Measurements from ENCODE around the gene DICER1. TPM values are rescaled to one million over a fixed set of nuclear protein-coding genes. Genes with fewer than 3 reads are reported as not detected.

The DICER1 gene
- polyA plus RNA-seq, 2 donors, result 9.2 to 10.2 TPM

DNA sequence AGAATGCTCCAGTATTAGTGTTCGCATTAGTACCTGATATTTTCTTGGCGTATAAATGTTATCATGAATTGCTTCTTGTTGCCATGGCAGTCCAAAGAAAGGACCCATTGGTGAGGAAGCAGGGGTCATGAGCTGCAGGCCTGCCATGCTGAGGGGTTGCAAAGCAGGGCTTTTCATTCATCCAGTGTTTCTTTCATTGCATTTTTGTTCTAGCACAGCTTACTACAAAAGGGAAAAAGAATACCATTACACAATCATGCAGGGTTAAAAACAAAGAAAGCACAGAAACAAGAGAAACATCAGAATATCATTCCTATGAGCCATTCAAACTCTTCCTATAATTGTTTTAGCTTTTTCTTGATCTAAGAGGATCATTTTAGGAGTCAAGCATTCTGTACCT, 24.0 kb downstream of the DICER1 start:
- Histone ChIP-seq H3K27me3 (ENCODE audit: control insufficient read depth in 1 of 2, insufficient read depth in 2 of 2, low read length in 2 of 2) (no peaks in the 10 kb centered on the region), H3K36me3 (ENCODE audit: control insufficient read depth in 2 of 2, insufficient read depth in 2 of 2, low read length in 1 of 2) (peaks cover 2 to 4% of the 10 kb centered on the region in 2 donors), H3K9me3 (ENCODE audit: control insufficient read depth in 2 of 2, insufficient read depth in 1 of 2, low read depth in 1 of 2, low read length in 1 of 2) (no peaks in the 10 kb centered on the region), H3K27ac (ENCODE audit: low read depth in 2 of 2, low read length in 1 of 2) (no peak overlapping the region), H3K4me3 (ENCODE audit: low read depth in 1 of 2, low read length in 2 of 2) (no peak overlapping the region), H3K4me1 (ENCODE audit: control insufficient read depth in 2 of 2, insufficient read depth in 2 of 2, low read length in 1 of 2) (peaks cover 0 to 2% of the 10 kb centered on the region in 2 donors)
- WGBS, 2 donors, result 92 to 93% methylated on average over 2 of the region's 2 CpGs

GRCh38 chr14:95132760-95133159, 24.6 kb downstream of the DICER1 start:
- Histone ChIP-seq H3K4me1 (ENCODE audit: control insufficient read depth in 2 of 2, insufficient read depth in 2 of 2, low read length in 1 of 2) (peaks cover 0 to 2% of the 10 kb centered on the region in 2 donors), H3K36me3 (ENCODE audit: control insufficient read depth in 2 of 2, insufficient read depth in 2 of 2, low read length in 1 of 2) (peaks cover 2 to 4% of the 10 kb centered on the region in 2 donors), H3K27me3 (ENCODE audit: control insufficient read depth in 1 of 2, insufficient read depth in 2 of 2, low read length in 2 of 2) (no peaks in the 10 kb centered on the region), H3K9me3 (ENCODE audit: control insufficient read depth in 2 of 2, insufficient read depth in 1 of 2, low read depth in 1 of 2, low read length in 1 of 2) (no peaks in the 10 kb centered on the region), H3K27ac (ENCODE audit: low read depth in 2 of 2, low read length in 1 of 2) (no peak overlapping the region), H3K4me3 (ENCODE audit: low read depth in 1 of 2, low read length in 2 of 2) (no peak overlapping the region)
- 83 to 86% methylated on average over 5 of the region's 5 CpGs for WGBS, 2 donors

DNA sequence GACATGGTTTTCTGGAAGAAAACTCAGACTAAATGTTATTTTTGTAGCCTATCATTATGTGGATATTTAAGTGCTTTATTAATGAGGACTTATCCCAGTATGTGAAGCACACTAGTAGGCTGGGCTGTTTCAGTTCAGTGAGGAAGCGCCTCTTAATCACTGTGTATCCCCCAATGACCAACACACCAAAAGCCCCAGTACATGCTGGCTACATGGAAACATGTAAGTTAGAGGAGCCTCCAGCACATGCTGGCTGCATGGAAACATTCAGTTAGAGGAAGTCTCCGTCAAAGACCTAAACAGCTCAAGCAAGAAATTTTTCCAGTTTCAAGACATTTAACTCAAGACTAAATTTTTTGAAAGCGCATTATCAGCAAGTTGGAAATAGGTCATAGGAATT, 26.8 kb downstream of the DICER1 start:
- no peak overlapping the region for H3K27ac ChIP-seq (ENCODE audit: low read depth in 2 of 2, low read length in 1 of 2)
- 94 to 99% methylated on average over 3 of the region's 3 CpGs for WGBS, 2 donors
- peaks cover 4% of the 10 kb centered on the region in 2 donors for H3K36me3 ChIP-seq (ENCODE audit: control insufficient read depth in 2 of 2, insufficient read depth in 2 of 2, low read length in 1 of 2)
- no peaks in the 10 kb centered on the region for H3K27me3 ChIP-seq (ENCODE audit: control insufficient read depth in 1 of 2, insufficient read depth in 2 of 2, low read length in 2 of 2)
- H3K4me1 ChIP-seq (ENCODE audit: control insufficient read depth in 2 of 2, insufficient read depth in 2 of 2, low read length in 1 of 2), result no peaks in the 10 kb centered on the region
- no peaks in the 10 kb centered on the region for H3K9me3 ChIP-seq (ENCODE audit: control insufficient read depth in 2 of 2, insufficient read depth in 1 of 2, low read depth in 1 of 2, low read length in 1 of 2)
- H3K4me3 ChIP-seq (ENCODE audit: low read depth in 1 of 2, low read length in 2 of 2), result no peak overlapping the region

GRCh38 chr14:95128140-95128539, 29.2 kb downstream of the DICER1 start:
- H3K36me3 ChIP-seq (ENCODE audit: control insufficient read depth in 2 of 2, insufficient read depth in 2 of 2, low read length in 1 of 2), result peaks cover 5 to 7% of the 10 kb centered on the region in 2 donors

GRCh38 chr14:95127531-95127911, 29.8 kb downstream of the DICER1 start:
- Histone ChIP-seq H3K27me3 (ENCODE audit: control insufficient read depth in 1 of 2, insufficient read depth in 2 of 2, low read length in 2 of 2) (no peaks in the 10 kb centered on the region), H3K36me3 (ENCODE audit: control insufficient read depth in 2 of 2, insufficient read depth in 2 of 2, low read length in 1 of 2) (peaks cover 5 to 7% of the 10 kb centered on the region in 2 donors), H3K4me1 (ENCODE audit: control insufficient read depth in 2 of 2, insufficient read depth in 2 of 2, low read length in 1 of 2) (no peaks in the 10 kb centered on the region), H3K4me3 (ENCODE audit: low read depth in 1 of 2, low read length in 2 of 2) (no peak overlapping the region), H3K27ac (ENCODE audit: low read depth in 2 of 2, low read length in 1 of 2) (no peak overlapping the region), H3K9me3 (ENCODE audit: control insufficient read depth in 2 of 2, insufficient read depth in 1 of 2, low read depth in 1 of 2, low read length in 1 of 2) (no peaks in the 10 kb centered on the region)
- WGBS, 2 donors, result 81 to 91% methylated on average over 4 of the region's 4 CpGs

More at GRCh38 chr14:95128140-95128539, 29.2 kb downstream of the DICER1 start:
- Histone ChIP-seq H3K4me1 (ENCODE audit: control insufficient read depth in 2 of 2, insufficient read depth in 2 of 2, low read length in 1 of 2) (no peaks in the 10 kb centered on the region), H3K27ac (ENCODE audit: low read depth in 2 of 2, low read length in 1 of 2) (no peak overlapping the region), H3K27me3 (ENCODE audit: control insufficient read depth in 1 of 2, insufficient read depth in 2 of 2, low read length in 2 of 2) (no peaks in the 10 kb centered on the region), H3K4me3 (ENCODE audit: low read depth in 1 of 2, low read length in 2 of 2) (no peak overlapping the region), H3K9me3 (ENCODE audit: control insufficient read depth in 2 of 2, insufficient read depth in 1 of 2, low read depth in 1 of 2, low read length in 1 of 2) (no peaks in the 10 kb centered on the region)
- 83 to 92% methylated on average over 4 of the region's 4 CpGs for WGBS, 2 donors

DNA sequence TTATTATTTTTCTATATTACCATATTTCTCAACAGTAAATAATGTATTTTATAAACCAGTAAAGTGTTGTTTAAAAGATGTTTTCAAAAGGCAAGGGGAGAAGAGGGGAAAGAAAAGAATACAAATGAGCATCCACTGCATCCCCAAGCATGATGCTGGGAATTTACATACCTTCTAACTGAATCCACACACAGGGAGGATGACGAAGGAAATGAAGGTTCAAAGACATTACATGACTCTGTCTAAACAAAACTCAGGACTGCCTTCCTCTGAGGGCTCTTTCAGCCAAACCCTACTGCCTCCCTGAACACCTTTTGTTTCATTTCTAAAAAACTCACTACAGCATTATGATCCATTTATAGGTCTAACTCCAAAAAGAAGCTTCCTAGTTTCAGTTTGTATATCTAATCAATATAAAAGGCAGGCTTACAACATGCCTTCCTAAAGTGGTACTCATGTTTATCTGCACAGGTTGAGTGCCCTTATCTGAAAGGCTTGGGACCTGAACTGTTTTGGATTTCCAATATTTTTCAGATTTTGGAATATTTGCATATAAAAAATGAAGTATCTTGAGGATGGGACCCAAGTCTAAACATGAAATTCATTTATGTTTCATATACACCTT, 30.3 kb downstream of the DICER1 start:
- Histone ChIP-seq H3K36me3 (ENCODE audit: control insufficient read depth in 2 of 2, insufficient read depth in 2 of 2, low read length in 1 of 2) (peaks cover 3 to 7% of the 10 kb centered on the region in 2 donors), H3K4me1 (ENCODE audit: control insufficient read depth in 2 of 2, insufficient read depth in 2 of 2, low read length in 1 of 2) (no peaks in the 10 kb centered on the region)
- WGBS, 2 donors, result 75 to 91% methylated on average over 1 of the region's 1 CpG

GRCh38 chr14:95125915-95126314, 31.4 kb downstream of the DICER1 start:
- H3K4me3 ChIP-seq (ENCODE audit: low read depth in 1 of 2, low read length in 2 of 2), result no peak overlapping the region
- no peaks in the 10 kb centered on the region for H3K27me3 ChIP-seq (ENCODE audit: control insufficient read depth in 1 of 2, insufficient read depth in 2 of 2, low read length in 2 of 2)
- no peaks in the 10 kb centered on the region for H3K4me1 ChIP-seq (ENCODE audit: control insufficient read depth in 2 of 2, insufficient read depth in 2 of 2, low read length in 1 of 2)
- H3K9me3 ChIP-seq (ENCODE audit: control insufficient read depth in 2 of 2, insufficient read depth in 1 of 2, low read depth in 1 of 2, low read length in 1 of 2), result no peaks in the 10 kb centered on the region
- WGBS, 2 donors, result 89% methylated on average over 4 of the region's 4 CpGs
- H3K36me3 ChIP-seq (ENCODE audit: control insufficient read depth in 2 of 2, insufficient read depth in 2 of 2, low read length in 1 of 2), result peaks cover 3 to 7% of the 10 kb centered on the region in 2 donors
- H3K27ac ChIP-seq (ENCODE audit: low read depth in 2 of 2, low read length in 1 of 2), result no peak overlapping the region

More for the DNA sequence above, 30.3 kb downstream of the DICER1 start:
- H3K27ac ChIP-seq (ENCODE audit: low read depth in 2 of 2, low read length in 1 of 2), result no peak overlapping the region
- no peaks in the 10 kb centered on the region for H3K27me3 ChIP-seq (ENCODE audit: control insufficient read depth in 1 of 2, insufficient read depth in 2 of 2, low read length in 2 of 2)
- no peak overlapping the region for H3K4me3 ChIP-seq (ENCODE audit: low read depth in 1 of 2, low read length in 2 of 2)
- no peaks in the 10 kb centered on the region for H3K9me3 ChIP-seq (ENCODE audit: control insufficient read depth in 2 of 2, insufficient read depth in 1 of 2, low read depth in 1 of 2, low read length in 1 of 2)

DNA sequence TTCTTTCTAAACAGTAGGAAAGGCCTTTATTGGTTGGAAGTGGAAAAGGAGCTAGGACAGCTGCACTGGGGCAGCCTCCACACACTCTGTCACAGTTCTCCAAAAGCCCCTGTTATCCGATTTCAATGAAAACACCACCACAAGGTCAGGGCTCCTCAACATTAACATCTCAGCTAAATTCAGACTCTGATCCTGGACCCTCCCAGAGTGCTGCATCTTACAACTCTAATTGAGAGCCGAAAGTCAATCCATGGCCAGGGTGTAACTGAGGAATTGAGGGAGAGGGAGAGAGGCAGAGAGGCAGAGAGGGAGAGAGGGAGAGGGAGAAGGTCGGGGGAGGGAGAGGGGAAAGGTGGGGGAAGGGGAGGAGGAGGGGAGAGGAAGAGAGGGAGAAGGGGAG, 32.1 kb downstream of the DICER1 start:
- Histone ChIP-seq H3K4me1 (ENCODE audit: control insufficient read depth in 2 of 2, insufficient read depth in 2 of 2, low read length in 1 of 2) (no peaks in the 10 kb centered on the region), H3K36me3 (ENCODE audit: control insufficient read depth in 2 of 2, insufficient read depth in 2 of 2, low read length in 1 of 2) (peaks cover 3 to 6% of the 10 kb centered on the region in 2 donors), H3K27me3 (ENCODE audit: control insufficient read depth in 1 of 2, insufficient read depth in 2 of 2, low read length in 2 of 2) (no peaks in the 10 kb centered on the region), H3K9me3 (ENCODE audit: control insufficient read depth in 2 of 2, insufficient read depth in 1 of 2, low read depth in 1 of 2, low read length in 1 of 2) (no peaks in the 10 kb centered on the region), H3K27ac (ENCODE audit: low read depth in 2 of 2, low read length in 1 of 2) (no peak overlapping the region), H3K4me3 (ENCODE audit: low read depth in 1 of 2, low read length in 2 of 2) (no peak overlapping the region)
- WGBS, 2 donors, result 81 to 89% methylated on average over 2 to 3 of the region's 3 CpGs

DNA sequence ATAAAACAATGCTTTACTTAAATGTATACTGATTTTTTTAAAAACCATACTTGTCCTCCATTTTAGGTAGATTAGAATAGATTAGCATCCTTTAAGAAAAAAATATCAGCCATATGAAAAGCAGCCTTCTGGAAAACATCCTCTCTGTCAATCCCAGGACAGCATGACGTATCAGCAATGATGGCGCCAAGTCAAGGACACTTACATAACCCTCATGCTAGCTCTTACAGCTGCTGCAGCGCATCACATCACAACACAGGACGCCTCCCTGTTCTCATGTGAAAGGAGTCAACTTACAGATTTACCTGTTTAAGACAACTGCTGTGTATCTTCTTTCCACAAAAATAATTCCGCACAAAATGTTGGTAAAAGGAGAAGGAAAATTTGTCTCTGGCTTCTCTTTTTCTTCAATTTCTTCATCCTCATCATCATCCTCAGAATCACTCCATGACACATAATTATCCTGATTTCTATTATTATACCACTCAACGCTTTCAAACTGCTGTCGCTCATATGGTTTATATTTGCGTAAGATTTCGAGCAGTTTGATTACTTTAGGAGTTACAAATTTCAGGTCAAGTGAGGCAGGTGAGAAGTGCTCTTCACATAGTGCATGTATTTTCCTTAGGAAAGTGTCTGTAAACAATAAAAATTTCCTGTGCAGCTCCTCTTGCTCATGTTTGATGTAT, 33.3 kb downstream of the DICER1 start:
- no peaks in the 10 kb centered on the region for H3K9me3 ChIP-seq (ENCODE audit: control insufficient read depth in 2 of 2, insufficient read depth in 1 of 2, low read depth in 1 of 2, low read length in 1 of 2)
- no peak overlapping the region for H3K4me3 ChIP-seq (ENCODE audit: low read depth in 1 of 2, low read length in 2 of 2)
- no peaks in the 10 kb centered on the region for H3K27me3 ChIP-seq (ENCODE audit: control insufficient read depth in 1 of 2, insufficient read depth in 2 of 2, low read length in 2 of 2)
- 90 to 92% methylated on average over 9 of the region's 9 CpGs for WGBS, 2 donors
- no peak overlapping the region for H3K27ac ChIP-seq (ENCODE audit: low read depth in 2 of 2, low read length in 1 of 2)
- peaks cover 3 to 6% of the 10 kb centered on the region in 2 donors for H3K36me3 ChIP-seq (ENCODE audit: control insufficient read depth in 2 of 2, insufficient read depth in 2 of 2, low read length in 1 of 2)
- no peaks in the 10 kb centered on the region for H3K4me1 ChIP-seq (ENCODE audit: control insufficient read depth in 2 of 2, insufficient read depth in 2 of 2, low read length in 1 of 2)

DNA sequence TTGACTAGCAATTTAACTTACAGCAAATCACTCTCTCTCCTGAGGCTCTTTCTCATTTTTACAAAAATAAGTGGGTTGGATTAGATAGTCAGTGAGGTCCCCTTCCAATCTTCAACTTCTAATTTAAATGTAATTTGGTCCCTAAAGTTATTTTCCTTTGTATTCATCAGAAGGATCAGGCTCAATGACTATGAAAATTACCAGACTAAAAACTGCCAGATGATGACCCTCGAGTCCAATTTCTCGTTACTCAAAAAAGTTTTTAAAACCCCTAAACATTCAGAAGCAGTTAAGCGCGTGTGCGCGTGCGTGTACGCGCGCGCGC, 34.7 kb downstream of the DICER1 start:
- no peaks in the 10 kb centered on the region for H3K27me3 ChIP-seq (ENCODE audit: control insufficient read depth in 1 of 2, insufficient read depth in 2 of 2, low read length in 2 of 2)
- H3K27ac ChIP-seq (ENCODE audit: low read depth in 2 of 2, low read length in 1 of 2), result no peak overlapping the region
- peaks cover 3 to 10% of the 10 kb centered on the region in 2 donors for H3K36me3 ChIP-seq (ENCODE audit: control insufficient read depth in 2 of 2, insufficient read depth in 2 of 2, low read length in 1 of 2)
- H3K9me3 ChIP-seq (ENCODE audit: control insufficient read depth in 2 of 2, insufficient read depth in 1 of 2, low read depth in 1 of 2, low read length in 1 of 2), result no peaks in the 10 kb centered on the region
- no peak overlapping the region for H3K4me3 ChIP-seq (ENCODE audit: low read depth in 1 of 2, low read length in 2 of 2)
- 94 to 98% methylated on average over 12 of the region's 12 CpGs for WGBS, 2 donors
- no peaks in the 10 kb centered on the region for H3K4me1 ChIP-seq (ENCODE audit: control insufficient read depth in 2 of 2, insufficient read depth in 2 of 2, low read length in 1 of 2)

Measured in esophagus (tissue), 2 donors.